NCI-H1092 (cell line): Measurements from ENCODE around the gene ZNF549.
A peak's percentile ranks its signal among the peaks of the same experiment; 100 is the strongest.
"Not testable (repeated sequence)": the region's sequence is repeated elsewhere in the genome, so short reads cannot be mapped to it uniquely, and the experiment has no call there.

ENCODE experiments used
- DNase-seq: peaks from one replicate; lab custom pipeline; 2025; lab: John Stamatoyannopoulos, UW

The ZNF549 gene

GRCh38 chr19:57527136-57527881 is at the start of gene ZNF549:
Gene ZNF549 (plus strand): TSS chr19:57527356. CDS start chr19:57527574, 218 bp downstream.
- DNase-seq: peak; percentile 83

- DNase-seq: peak; percentile 60
Measured at GRCh38 chr19:57487477-57488298, 39.5 kb upstream of the ZNF549 start, which contains the start of gene ZNF419. Gene ZNF419 (plus strand): TSS chr19:57487750. CDS start chr19:57487951, 201 bp downstream.

GRCh38 chr19:57488299-57488644 is 38.9 kb upstream of the ZNF549 start:
- DNase-seq: not testable (repeated sequence)

GRCh38 chr19:57499332-57499679 is 27.9 kb upstream of the ZNF549 start:
- not testable (repeated sequence) for DNase-seq

- DNase-seq: peak; percentile 86
Measured at GRCh38 chr19:57499680-57500395, 27.3 kb upstream of the ZNF549 start, which contains the start of gene ZNF773. Gene ZNF773 (plus strand): TSS chr19:57499938. CDS start chr19:57500081, 143 bp downstream.

- DNase-seq: not testable (repeated sequence)
Measured at GRCh38 chr19:57500400-57500799, 26.8 kb upstream of the ZNF549 start.

- DNase-seq: no peak
Measured at GRCh38 chr19:57506163-57506562, 21.0 kb upstream of the ZNF549 start.

- no peak for DNase-seq
Measured at GRCh38 chr19:57511484-57511883, 15.7 kb upstream of the ZNF549 start.

GRCh38 chr19:57512845-57513244 is 14.3 kb upstream of the ZNF549 start:
- no peak for DNase-seq

GRCh38 chr19:57515255-57515654 is 11.9 kb upstream of the ZNF549 start:
- no peak for DNase-seq

- not testable (repeated sequence) for DNase-seq
Measured at GRCh38 chr19:57518021-57518420, 9.1 kb upstream of the ZNF549 start.

GRCh38 chr19:57537953-57538547 is 10.9 kb downstream of the ZNF549 start:
- no peak for DNase-seq

- no peak for DNase-seq
Measured at GRCh38 chr19:57546513-57546912, 19.4 kb downstream of the ZNF549 start.

- DNase-seq: no peak
Measured at GRCh38 chr19:57552432-57552831, 25.3 kb downstream of the ZNF549 start.

- DNase-seq: no peak
Measured at GRCh38 chr19:57557659-57558058, 30.5 kb downstream of the ZNF549 start.

- no peak for DNase-seq
Measured at GRCh38 chr19:57558525-57558924, 31.4 kb downstream of the ZNF549 start.

- no peak for DNase-seq
Measured at GRCh38 chr19:57559008-57559403, 31.9 kb downstream of the ZNF549 start.

- peak; percentile 64 for DNase-seq
Measured at GRCh38 chr19:57559404-57560025, 32.4 kb downstream of the ZNF549 start, which contains the start of gene ZNF550. Gene ZNF550 (minus strand): TSS chr19:57559863. CDS start chr19:57559682, 181 bp downstream.

GRCh38 chr19:57560049-57560491 is 32.9 kb downstream of the ZNF549 start:
- DNase-seq: no peak

GRCh38 chr19:57563547-57563946 is 36.4 kb downstream of the ZNF549 start:
- no peak for DNase-seq
